Transverse colon (tissue), 4 donors: ENCODE measurements around the gene MEFV. TPM values are rescaled to one million over a fixed set of nuclear protein-coding genes. Genes with fewer than 3 reads are reported as not detected.

Experiments used
- DNase-seq: peaks from one replicate; pipeline ENCODE4 v3.0.0-alpha.2; 2019
- H3K27ac ChIP-seq, 4 donors: fragments of 200-600 bp; sonication (generic); 2 replicates each; pipeline ENCODE4 v1.5.1; 2016 to 2018; ENCODE audit warnings: inconsistent platforms in 4 of 4
- H3K27me3 ChIP-seq: fragments of 200-600 bp; sonication (generic); 2 replicates; pipeline ENCODE4 v1.5.1; 2017; ENCODE audit warnings: inconsistent platforms
- H3K36me3 ChIP-seq, 4 donors: fragments of 200-600 bp; sonication (generic); 2 replicates each; pipeline ENCODE4 v1.5.1; 2017 to 2019; ENCODE audit warnings: inconsistent platforms in 4 of 4
- H3K4me1 ChIP-seq, 4 donors: fragments of 200-600 bp; sonication (generic); 2 replicates each; pipeline ENCODE4 v1.5.1; 2017 to 2020; ENCODE audit warnings: inconsistent platforms in 4 of 4
- H3K4me3 ChIP-seq, 4 donors: fragments of 200-600 bp; sonication (generic); 1 replicate in 1 of 4; 2 replicates in 3 of 4; pipeline versions ENCODE4 v1.5.1 to v1.6.1; 2017 to 2019; ENCODE audit warnings: inconsistent platforms in 4 of 4
- H3K9me3 ChIP-seq, 2 donors: fragments of 200-600 bp; sonication (generic); 2 replicates each; pipeline ENCODE4 v1.5.1; 2017 to 2019; ENCODE audit warnings: inconsistent platforms in 2 of 2
- CTCF ChIP-seq, 5 experiments: fragments of 200-600 bp in 3 of 5; fragments of 450-650 bp in 2 of 5; sonication (generic) in 3 of 5; IDR thresholded peaks; 1 replicate in 2 of 5; 2 replicates in 3 of 5; pipeline ENCODE4 v1.5.1; 2016 to 2017; ENCODE audit warnings: antibody characterized with exemption in 5 of 5, inconsistent platforms in 3 of 5, mild to moderate bottlenecking in 2 of 5, moderate library complexity in 1 of 5
- EP300 ChIP-seq: sonication (generic); formaldehyde crosslinking; IDR thresholded peaks from one replicate; pipeline ENCODE4 v1.6.1; 2017; ENCODE audit warnings: antibody characterized with exemption, low read depth
- POLR2A ChIP-seq: fragments of 450-650 bp; IDR thresholded peaks from one replicate; pipeline ENCODE4 v1.6.1; 2016; ENCODE audit warnings: antibody characterized with exemption, mild to moderate bottlenecking, moderate library complexity
- POLR2AphosphoS5 ChIP-seq, 3 donors: sonication (generic); formaldehyde crosslinking; IDR thresholded peaks; one replicate each; pipeline ENCODE4 v1.6.1; 2016; ENCODE audit warnings: antibody characterized with exemption in 3 of 3
- WGBS, 2 donors: methylation state at CpG; one replicate each; pipeline ENCODE4 v1.1.5; 2018; ENCODE audit warnings: low coverage in 1 of 2; 5-methylcytosine and 5-hydroxymethylcytosine counted together
- in situ Hi-C, 4 donors: fragments of 200-750 bp; cut with MboI; loops; one replicate each; pipeline versions ENCODE4 v1.15.0 to v1.15.1; 2017; ENCODE audit warnings: low sequenced_read_pairs in 3 of 4, low pct_ligation_motif_present in 1 of 4, low pct_unique_long_range_greater_than_20kb in 1 of 4
- intact Hi-C: fragments of 100-400 bp; cut with DNase I; formaldehyde crosslinking; loops from one replicate; pipeline ENCODE4 v1.15.1; 2023; ENCODE audit warnings: low total_unique reads
- total RNA-seq, 4 donors: library from RNA; depleted of rRNA; stranded (reverse); fragments of >200 nt; gene quantifications; one replicate each; pipeline ENCODE4 v1.1.0, GENCODE V29; 2016

The MEFV gene
- total RNA-seq, 4 donors from 2014 or later, result 0.37 to 1.4 (median 0.54) TPM

GRCh38 chr16:3193221-3194212 is 62.9 kb downstream of the MEFV start:
- Histone ChIP-seq H3K36me3 (no peaks in the 10 kb centered on the region), H3K4me3 (no peak overlapping the region), H3K27me3 (peaks cover 89% of the 10 kb centered on the region), H3K27ac (no peak overlapping the region), H3K9me3 (no peaks in the 10 kb centered on the region), H3K4me1 (peaks cover 5 to 20% (median 13%) of the 10 kb centered on the region in 4 donors)
- in situ Hi-C loops (no loop called here), intact Hi-C loops (no loop called here)
- TF ChIP-seq EP300 (no peak), POLR2A (no peak), CTCF (IDR thresholded peaks at IDR 0.05) (no peak), POLR2AphosphoS5 (IDR thresholded peaks at IDR 0.05) (no peak)
- DNase-seq, result no peak
- 80 to 90% methylated on average over 12 to 49 of the region's 49 CpGs for WGBS, 2 donors

GRCh38 chr16:3192476-3193019 is 63.9 kb downstream of the MEFV start:
- in situ Hi-C loops (no loop called here), intact Hi-C loops (no loop called here)
- H3K36me3 ChIP-seq, result no peaks in the 10 kb centered on the region
- H3K27ac ChIP-seq, result no peak overlapping the region
- no peak for TF ChIP-seq CTCF (IDR thresholded peaks at IDR 0.05)
- no peak for TF ChIP-seq EP300
- no peak for TF ChIP-seq POLR2A
- no peak for TF ChIP-seq POLR2AphosphoS5 (IDR thresholded peaks at IDR 0.05)
- WGBS, 2 donors, result 73 to 74% methylated on average over 4 to 32 of the region's 36 CpGs
- H3K4me3 ChIP-seq, result no peak overlapping the region
- peaks cover 5 to 24% (median 18%) of the 10 kb centered on the region in 4 donors for H3K4me1 ChIP-seq
- no peaks in the 10 kb centered on the region for H3K9me3 ChIP-seq
- DNase-seq, result no peak
- H3K27me3 ChIP-seq, result peaks cover 98% of the 10 kb centered on the region

Other genes starting within 250 kb of the MEFV start
- 1 to 10 TPM in 1 of 4 donors, under 1 TPM in 1, not detected in 2; 0.55 to 1.1 TPM for gene CLDN9, start 243.7 kb downstream of the MEFV start, total RNA-seq
- gene CLDN6, start 238.4 kb downstream of the MEFV start, total RNA-seq, result not detected
- 10 to 100 TPM; 13.3 to 50.5 (median 19.9) TPM for gene TNFRSF12A, start 236.3 kb downstream of the MEFV start, total RNA-seq
- 10 to 100 TPM in 2 of 4 donors, 1 to 10 TPM in 2; 4.4 to 35.4 (median 17.5) TPM for gene HCFC1R1, start 232.7 kb downstream of the MEFV start, total RNA-seq
- 10 to 100 TPM; 10.1 to 42.8 (median 17.6) TPM for gene THOC6, start 232.6 kb downstream of the MEFV start, total RNA-seq
- gene BICDL2, start 219.7 kb downstream of the MEFV start, total RNA-seq, result 100 to 1,000 TPM; 123 to 357 (median 167) TPM
- gene MMP25, start 210.1 kb downstream of the MEFV start, total RNA-seq, result 1 to 10 TPM in 3 of 4 donors, not detected in 1; 1.6 to 9.4 (median 1.8) TPM
- 100 to 1,000 TPM in 3 of 4 donors, 10 to 100 TPM in 1; 21.9 to 720 (median 492) TPM for gene IL32, start 191.0 kb downstream of the MEFV start, total RNA-seq
- gene ZSCAN10, start 157.3 kb downstream of the MEFV start, total RNA-seq, result not detected
- 10 to 100 TPM in 3 of 4 donors, 1 to 10 TPM in 1; 5.2 to 16.3 (median 15.5) TPM for gene ZNF205, start 144.0 kb downstream of the MEFV start, total RNA-seq
- 10 to 100 TPM; 12.1 to 64.3 (median 16.1) TPM for gene ZNF213, start 121.6 kb downstream of the MEFV start, total RNA-seq
- not detected for gene OR1F1, start 68.4 kb downstream of the MEFV start, total RNA-seq
- gene ZNF200, start 21.5 kb downstream of the MEFV start, total RNA-seq, result 10 to 100 TPM in 1 of 4 donors, 1 to 10 TPM in 3; 4.9 to 13.0 (median 7.4) TPM
- gene ZNF263, start 26.9 kb upstream of the MEFV start, total RNA-seq, result 10 to 100 TPM in 3 of 4 donors, 1 to 10 TPM in 1; 4.6 to 46.0 (median 36.8) TPM
- gene TIGD7, start 48.8 kb upstream of the MEFV start, total RNA-seq, result 1 to 10 TPM in 2 of 4 donors, under 1 TPM in 1, not detected in 1; 0.20 to 4.3 (median 2.5) TPM
- gene ZNF75A, start 48.9 kb upstream of the MEFV start, total RNA-seq, result 10 to 100 TPM; 12.3 to 53.9 (median 25.5) TPM
- gene OR2C1, start 99.3 kb upstream of the MEFV start, total RNA-seq, result not detected
- 10 to 100 TPM in 3 of 4 donors, under 1 TPM in 1; 1.00 to 12.7 (median 11.6) TPM for gene ZSCAN32, start 144.4 kb upstream of the MEFV start, total RNA-seq
- gene ZNF174, start 144.6 kb upstream of the MEFV start, total RNA-seq, result 10 to 100 TPM in 2 of 4 donors, 1 to 10 TPM in 2; 7.9 to 14.8 (median 11.4) TPM
- 1 to 10 TPM in 2 of 4 donors, under 1 TPM in 2; 0.37 to 2.4 (median 0.91) TPM for gene ZNF597, start 186.9 kb upstream of the MEFV start, total RNA-seq
- gene NAA60, start 187.0 kb upstream of the MEFV start, total RNA-seq, result 100 to 1,000 TPM in 1 of 4 donors, 10 to 100 TPM in 3; 57.3 to 247 (median 72.9) TPM
- gene C16orf90, start 238.9 kb upstream of the MEFV start, total RNA-seq, result not detected
- 10 to 100 TPM in 1 of 4 donors, 1 to 10 TPM in 3; 3.4 to 84.0 (median 8.4) TPM for gene CLUAP1, start 244.4 kb upstream of the MEFV start, total RNA-seq